SHP77 treated with DMSO at 0.1 percent for 48 hours (cell line): ENCODE data around the gene IRF4.
"Not testable (repeated sequence)": the region's sequence is repeated elsewhere in the genome, so short reads cannot be mapped to it uniquely, and the experiment has no call there.

ENCODE experiments used
- DNase-seq: peaks from one replicate; lab custom pipeline; 2025; lab: John Stamatoyannopoulos, UW

The IRF4 gene

GRCh38 chr6:422433-423054, 31.0 kb downstream of the IRF4 start:
- DNase-seq, result no peak

GRCh38 chr6:423055-423798, 31.7 kb downstream of the IRF4 start:
- no peak for DNase-seq

- no peak for DNase-seq
These were observed 32.3 kb downstream of the IRF4 start for GRCh38 chr6:423799-424345.

- DNase-seq, result no peak
These were observed 33.3 kb downstream of the IRF4 start for GRCh38 chr6:424741-425417.

- not testable (repeated sequence) for DNase-seq
These were observed 33.9 kb downstream of the IRF4 start for GRCh38 chr6:425418-425788.

GRCh38 chr6:426198-426738, 34.7 kb downstream of the IRF4 start:
- DNase-seq, result not testable (repeated sequence)

- no peak for DNase-seq
These were observed 36.6 kb downstream of the IRF4 start for GRCh38 chr6:428047-428603.

- no peak for DNase-seq
These were observed 38.1 kb downstream of the IRF4 start for GRCh38 chr6:429515-430121.

GRCh38 chr6:431504-431903, 40.0 kb downstream of the IRF4 start:
- DNase-seq, result no peak

GRCh38 chr6:431986-432385, 40.4 kb downstream of the IRF4 start:
- no peak for DNase-seq

GRCh38 chr6:434051-434705, 42.6 kb downstream of the IRF4 start:
- DNase-seq, result no peak

- DNase-seq, result no peak
These were observed 44.1 kb downstream of the IRF4 start for GRCh38 chr6:435441-436307.

GRCh38 chr6:436308-437036, 44.9 kb downstream of the IRF4 start:
- DNase-seq, result no peak

- no peak for DNase-seq
These were observed 45.5 kb downstream of the IRF4 start for GRCh38 chr6:437037-437392.

- DNase-seq, result no peak
These were observed 47.1 kb downstream of the IRF4 start for GRCh38 chr6:438634-439170.

GRCh38 chr6:439641-440167, 48.2 kb downstream of the IRF4 start:
- DNase-seq, result no peak

GRCh38 chr6:441126-441920, 49.8 kb downstream of the IRF4 start:
- DNase-seq, result no peak

- DNase-seq, result no peak
These were observed 52.1 kb downstream of the IRF4 start for GRCh38 chr6:443621-444159.
